NOMO-1 (cell line): ENCODE data around the gene ABL1.

Experiments used
- DNase-seq, 2 experiments: peaks; one replicate each; lab custom pipeline; 2025; ENCODE audit not compliant: unreplicated experiment in 2 of 2; lab: John Stamatoyannopoulos, UW

ABL1 gene

DNA sequence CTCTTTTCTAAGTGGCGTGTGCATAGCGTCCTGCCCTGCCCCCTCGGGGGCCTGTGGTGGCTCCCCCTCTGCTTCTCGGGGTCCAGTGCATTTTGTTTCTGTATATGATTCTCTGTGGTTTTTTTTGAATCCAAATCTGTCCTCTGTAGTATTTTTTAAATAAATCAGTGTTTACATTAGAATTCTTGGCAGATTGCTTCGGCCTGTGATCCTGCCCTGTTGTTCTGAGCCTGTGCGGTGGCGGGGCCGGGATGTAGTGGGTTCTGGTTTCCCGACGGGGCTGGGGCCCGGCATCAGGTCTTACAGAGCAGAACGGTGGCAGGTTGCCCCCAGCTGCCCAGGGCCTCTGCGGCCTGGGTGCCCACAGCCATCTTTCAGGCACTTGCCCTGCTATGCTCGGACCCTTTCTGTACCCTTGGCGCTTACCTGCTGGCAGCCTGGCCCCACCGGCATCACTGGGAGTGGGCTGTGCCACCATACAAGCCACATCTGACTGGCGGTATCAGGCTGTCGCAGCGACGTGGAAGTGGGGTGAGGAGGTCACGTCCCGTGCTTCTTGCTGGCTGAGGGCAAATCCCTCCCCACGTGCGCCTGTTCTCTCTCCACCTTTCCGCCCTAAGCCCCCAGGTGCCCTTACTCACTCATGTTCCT is 52.6 kb downstream of the ABL1 start:
- DNase-seq = no peak

DNA sequence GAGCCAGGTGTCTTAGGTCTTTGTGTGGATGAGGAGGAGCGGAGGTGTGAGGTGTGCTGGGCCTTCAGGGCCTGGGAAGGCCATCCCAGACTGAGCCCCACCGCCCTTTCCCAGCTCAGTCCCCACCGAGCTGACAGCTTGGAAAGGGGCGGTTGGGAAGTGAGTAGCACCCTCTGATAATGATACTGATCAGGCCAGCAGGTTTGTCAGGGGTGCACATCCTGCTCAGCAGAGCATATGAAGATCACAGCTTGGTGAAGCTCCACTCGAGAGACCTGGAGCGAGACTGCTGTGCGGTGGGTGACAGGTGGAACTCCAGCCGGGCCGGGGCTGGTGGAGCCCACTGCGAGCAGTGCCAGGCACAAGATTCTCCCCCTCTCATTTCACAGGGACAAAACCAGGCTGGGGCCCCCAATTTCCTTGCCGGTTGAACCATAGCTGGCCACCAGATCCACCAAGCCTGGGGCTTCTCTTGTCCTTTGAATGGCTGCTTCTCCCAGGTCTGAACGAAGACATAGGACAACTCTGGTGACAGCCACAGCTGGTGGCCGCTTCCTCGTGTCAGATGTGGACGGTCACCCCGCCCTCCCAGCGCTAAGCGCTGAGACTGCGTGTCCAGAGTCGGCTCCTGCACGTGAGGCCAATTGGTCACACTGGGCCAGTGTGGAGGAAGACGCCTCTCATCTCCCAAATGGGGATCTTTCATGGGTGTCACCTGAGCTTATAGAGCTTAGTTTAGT is 53.3 kb downstream of the ABL1 start:
- DNase-seq = no peak

DNA sequence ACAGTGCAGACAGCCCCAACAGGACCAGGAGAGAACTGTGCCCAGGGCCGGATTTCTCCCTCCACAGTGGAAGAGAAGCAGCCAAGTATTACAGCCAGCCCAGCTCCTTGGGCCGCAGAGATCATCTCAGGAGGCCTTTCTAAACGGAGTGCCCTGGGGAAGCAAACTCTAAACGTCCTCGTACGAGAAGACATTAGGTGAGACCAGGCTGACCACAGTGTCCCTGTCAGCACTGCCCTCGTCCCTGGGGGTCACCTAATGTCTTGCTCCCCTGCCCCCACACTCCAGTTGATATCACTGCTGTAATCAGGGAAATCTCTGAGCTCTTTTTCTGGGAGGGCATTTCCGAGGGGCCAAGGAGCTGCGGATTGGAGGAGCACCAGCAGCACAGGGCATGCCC is 55.1 kb downstream of the ABL1 start:
- DNase-seq = no peak

DNA sequence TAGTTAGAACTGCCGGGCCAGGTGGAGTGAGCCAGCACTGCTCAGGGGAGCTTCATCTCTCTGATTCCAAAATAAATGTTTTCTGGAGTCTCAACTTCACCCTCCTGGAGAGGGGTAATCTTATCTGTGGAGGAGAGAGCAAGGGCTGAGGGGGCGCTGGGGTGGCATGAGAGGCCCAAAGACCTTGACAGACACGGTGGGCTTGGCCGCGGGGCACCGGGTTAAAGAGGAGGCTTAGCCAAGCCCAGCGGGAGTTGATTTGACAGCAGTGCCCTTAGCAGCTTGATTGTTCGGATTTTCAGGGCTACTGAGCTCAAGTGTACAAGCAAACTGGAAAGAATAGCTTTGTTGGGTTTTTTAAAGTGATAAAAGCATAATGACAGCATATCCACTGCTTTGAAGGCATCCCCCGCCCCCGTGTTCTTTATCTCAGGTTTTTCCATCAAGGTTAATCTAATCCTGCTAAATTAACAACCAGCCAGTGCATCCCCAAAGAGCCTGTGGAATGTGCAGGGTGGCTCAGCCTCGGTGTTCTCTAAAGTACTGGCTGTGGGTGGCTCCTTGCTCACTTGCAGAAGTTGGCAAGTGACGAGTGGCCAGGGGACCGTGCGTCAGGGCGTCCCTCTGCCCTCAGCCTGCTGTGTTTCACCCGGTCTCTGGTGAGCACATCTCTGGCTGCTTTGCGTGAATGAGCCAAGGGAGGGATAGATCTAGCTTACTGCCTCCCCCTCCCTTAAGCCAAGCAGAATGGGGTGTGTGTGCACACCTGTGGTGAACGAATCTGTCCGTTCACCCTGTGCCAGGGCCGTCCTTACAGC is 56.0 kb downstream of the ABL1 start:
- DNase-seq = no peak

DNA sequence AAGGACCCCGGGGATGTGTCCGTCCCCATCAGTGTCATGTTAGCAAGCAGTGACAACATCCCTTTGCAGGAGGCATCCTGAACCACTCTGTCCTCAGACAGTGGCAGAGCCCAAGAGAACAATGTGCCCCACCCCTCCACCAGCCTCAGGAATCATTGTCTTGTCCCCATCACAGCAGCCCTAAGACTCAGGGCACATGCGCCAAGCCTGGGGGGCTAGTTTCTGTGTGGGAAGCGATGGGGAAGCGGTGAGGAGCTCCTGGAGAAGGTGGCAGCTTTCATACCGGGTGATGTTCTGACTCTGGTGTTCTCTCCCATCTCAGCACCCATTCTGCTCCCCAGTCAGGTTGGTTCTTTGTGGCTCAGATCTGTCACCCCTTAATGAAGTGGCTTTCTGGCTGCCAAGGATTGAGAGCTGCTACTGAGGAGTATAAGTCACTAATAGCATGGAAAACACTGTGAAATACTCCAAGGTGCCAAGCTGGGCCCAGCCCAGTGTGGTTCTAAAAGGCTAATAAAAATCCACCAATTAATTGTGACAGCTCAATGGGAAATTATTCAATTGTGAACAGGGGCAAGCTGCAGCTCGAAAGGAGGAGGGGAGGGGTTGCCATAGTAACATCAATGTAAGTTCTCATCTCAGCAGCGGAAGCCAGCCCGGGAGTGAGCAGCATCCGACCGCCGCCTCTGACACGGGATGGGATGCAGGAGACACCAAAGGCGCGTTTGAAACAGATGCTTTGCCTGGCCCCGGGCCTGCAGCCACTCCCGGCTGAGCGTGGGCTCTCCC is 56.8 kb downstream of the ABL1 start:
- DNase-seq = no peak

DNA sequence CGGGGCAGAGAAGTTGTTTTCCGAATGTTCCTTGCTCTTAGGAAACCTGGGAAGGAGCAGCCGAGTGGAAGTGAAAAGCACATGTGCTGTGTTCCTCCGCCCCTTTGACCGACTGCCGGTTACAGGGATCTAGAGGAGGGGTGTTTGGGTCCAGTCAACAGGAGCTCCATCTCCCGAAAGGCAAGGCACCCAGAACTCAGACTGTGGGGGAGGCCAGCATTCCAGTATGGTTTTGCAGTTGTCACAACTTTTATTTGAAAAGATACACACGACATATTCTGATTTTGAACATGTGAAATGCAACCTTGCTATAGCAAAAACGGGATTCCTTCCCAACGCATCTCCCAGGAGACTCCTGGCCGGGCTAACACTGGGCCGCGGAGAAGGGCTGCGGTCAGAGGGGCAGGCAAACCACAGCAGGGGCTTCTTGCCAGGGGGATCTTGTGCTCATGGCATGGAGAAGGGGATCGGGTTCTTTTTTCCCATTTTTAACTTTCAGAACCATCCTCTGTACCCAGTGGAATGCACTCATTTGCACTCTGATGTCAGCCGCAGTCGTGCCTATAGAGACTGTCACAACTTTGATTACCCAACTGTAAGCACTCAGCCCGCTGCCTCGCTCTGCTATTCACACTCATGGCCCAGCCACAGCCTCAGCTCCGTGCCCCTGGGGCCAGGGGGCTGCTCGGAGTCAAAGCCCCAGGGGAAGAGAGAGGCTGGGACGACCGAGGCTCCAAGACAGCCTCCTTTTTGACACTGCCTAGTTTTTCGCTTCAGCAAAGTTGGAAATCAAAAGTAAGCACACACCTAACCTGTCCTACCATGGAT is 57.6 kb downstream of the ABL1 start:
- DNase-seq = no peak

DNA sequence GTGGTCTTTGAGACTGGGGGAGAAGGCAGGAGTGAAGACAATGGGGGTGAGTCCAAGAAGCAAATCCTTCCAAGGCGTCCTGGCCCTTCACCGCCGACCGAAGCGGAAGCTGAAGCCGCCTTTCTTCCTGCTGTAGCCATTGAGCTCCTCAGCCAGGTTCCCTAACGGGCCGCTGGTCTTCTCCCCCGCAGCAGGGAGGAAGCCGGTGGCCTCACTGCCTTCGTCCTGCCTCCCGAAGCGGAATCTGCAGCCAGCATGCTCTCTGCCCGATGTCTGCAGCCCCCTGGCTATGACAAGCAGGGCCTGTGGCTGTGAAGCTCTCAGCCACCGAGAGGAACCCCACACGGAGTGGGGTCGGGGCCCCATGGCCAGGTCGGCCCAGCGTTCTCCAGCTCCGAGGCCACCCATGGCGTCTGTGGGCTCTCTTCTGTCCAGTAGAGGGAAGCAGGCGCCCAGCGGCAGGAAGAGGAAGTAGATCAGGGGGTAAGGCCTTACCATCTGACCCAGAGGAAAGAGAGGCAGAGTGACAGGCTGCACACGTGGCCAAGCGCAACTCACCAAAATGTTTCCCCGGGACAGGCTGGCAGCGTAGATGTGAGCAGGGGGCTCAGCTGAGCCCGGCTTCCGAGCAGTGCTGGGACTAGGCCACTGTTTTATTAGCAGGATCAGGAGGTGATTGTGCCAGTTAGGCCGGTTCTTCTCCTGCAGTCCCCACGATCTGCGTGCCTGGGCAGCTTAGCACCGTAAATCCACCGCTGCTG is 58.5 kb downstream of the ABL1 start:
- DNase-seq = peak; percentile 86 to 90

DNA sequence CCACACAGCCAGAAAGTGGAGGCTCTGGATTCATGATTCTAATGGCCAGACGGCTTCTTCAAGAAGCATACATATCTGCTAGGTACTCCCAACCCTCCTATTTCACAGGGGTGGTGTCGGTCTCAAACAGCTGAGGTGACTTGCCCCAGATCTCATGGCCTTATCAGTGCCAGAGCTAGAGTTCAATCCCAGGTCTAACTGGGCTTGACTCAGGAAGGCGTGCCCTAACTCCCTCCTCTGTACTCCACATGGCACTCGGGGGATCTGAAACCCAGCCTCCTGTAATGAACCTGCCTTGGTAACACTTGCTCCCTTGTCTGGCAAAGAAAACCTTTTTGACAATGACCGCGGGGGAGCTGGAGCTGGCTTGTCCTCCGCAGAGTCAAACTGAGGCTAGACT is 59.5 kb downstream of the ABL1 start:
- no peak for DNase-seq

DNA sequence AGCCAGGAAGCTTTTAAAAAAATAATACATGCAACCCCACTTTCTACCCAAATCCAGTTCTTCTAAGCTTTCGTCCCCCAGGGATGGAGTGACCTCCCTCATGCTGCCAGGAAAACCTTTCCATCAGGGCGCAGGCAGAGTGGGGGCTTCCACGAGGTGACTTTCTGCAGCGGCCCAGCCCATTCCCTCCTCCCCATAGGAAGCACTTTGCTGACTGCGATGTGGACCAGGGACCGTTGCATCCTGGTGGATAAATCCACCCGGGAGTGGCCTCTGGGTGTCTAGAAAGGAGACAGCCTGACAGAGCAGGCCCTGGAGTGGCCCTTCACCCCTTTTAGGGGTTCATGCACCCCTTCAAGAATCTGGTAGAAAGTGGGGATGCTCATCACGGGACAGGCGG is 60.0 kb downstream of the ABL1 start:
- DNase-seq = no peak

DNA sequence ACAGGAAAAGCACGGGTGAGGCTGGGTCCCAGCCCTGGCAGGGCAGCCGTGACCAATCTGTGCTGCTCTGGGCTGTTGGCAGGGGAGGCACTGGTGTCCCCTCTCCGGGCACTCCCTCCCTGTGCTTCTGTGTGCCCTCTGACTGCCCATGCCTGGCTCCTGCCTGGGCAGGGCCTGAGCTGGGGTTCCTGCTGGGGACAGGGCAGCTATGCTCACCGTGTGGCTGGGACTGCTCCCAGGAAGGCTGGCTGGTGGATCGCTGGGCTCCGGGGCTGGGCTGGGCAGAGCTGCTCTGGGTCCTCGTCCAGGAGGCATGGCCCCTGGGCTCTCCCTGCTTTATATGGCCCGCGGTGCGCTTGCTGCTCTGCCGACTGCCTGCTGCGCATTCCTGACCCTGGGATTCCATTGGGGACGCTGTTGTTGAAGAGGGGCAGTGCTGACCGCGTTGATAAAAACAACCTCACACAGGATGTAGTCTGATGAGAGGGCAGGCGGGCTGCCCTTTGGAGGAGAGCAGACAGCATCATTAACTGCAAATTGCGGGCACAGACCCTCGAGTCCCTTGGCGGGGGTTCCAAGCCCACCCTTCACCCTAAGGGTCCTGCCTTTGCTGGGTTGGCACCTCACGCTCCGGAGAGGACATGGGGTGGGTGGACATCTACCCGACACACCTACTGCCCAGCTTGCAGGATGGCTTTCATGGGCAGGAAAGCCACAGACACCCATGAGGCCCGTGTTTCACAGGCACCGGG is 60.6 kb downstream of the ABL1 start:
- no peak for DNase-seq

DNA sequence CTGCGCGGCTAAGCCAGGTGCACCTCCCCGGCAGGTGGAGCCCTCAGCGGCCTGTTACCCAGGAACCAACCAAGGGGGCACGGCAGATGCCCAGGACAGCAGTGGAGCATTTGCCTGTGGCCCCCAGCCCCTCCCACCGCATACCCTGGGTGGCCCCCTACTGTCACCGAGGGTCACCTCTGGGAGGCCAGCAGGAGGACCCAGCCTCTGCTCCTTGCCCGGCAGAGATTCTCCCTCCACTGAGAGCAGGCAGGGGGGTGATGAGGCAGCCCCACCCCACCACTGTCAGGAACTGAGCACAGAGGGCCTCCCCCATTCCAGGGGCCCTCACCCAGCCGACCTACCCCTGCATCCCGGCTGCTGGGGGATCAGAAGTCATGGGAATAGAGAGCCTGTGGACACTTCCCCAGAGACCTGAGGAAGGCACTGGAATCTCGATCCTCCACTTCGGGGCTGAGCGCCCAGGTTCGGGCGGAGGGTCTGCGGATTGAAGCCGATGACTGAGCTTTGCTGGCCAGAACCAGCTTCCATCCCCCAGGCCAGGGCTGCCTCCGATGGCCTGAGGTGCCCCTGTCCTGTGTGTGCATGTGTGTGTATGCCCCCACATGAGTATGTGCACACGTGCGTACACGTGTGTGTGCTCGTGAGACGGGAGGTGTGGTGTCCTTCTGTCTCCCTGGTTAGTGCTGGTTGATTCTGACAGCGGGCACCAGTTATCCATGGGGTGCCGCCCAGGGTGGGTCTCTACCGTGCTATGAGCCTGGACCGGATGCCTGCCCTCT is 61.4 kb downstream of the ABL1 start, which contains the start of gene QRFP:
Gene QRFP, minus strand, starts transcription at position 580 of the 782 bp plus-strand sequence. CDS start 2,974 bp downstream, outside the sequence.
- no peak for DNase-seq

DNA sequence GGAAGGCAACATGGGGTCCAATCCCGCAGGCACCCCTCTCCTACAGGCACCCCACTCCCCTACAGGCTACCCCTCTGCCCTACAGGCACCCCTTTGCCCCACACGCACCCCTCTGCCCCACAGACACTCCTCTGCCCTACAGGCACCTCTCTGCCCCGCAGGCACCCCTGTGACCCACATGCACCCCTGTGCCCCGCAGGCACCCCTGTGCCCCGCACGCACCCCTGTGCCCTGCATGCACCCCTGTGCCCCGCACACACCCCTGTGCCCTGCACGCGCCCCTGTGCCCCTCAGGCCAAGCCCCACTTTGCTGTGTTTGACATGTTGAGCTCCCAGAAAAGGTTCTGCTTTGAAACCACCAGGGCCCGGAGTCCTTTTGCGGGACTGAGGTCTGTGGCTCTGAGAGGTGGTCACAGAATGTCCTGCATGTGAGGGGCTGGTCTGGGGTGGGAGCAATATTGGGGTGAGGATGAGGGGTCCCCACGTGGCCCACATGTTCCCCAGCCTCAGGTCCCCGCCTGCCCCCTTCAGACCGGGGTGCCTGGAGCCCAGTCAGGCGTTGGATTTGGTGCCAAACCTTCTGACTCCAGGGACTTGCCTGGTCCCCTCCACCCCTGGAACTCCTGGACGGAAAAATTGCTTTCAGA is 62.2 kb downstream of the ABL1 start:
- no peak for DNase-seq

DNA sequence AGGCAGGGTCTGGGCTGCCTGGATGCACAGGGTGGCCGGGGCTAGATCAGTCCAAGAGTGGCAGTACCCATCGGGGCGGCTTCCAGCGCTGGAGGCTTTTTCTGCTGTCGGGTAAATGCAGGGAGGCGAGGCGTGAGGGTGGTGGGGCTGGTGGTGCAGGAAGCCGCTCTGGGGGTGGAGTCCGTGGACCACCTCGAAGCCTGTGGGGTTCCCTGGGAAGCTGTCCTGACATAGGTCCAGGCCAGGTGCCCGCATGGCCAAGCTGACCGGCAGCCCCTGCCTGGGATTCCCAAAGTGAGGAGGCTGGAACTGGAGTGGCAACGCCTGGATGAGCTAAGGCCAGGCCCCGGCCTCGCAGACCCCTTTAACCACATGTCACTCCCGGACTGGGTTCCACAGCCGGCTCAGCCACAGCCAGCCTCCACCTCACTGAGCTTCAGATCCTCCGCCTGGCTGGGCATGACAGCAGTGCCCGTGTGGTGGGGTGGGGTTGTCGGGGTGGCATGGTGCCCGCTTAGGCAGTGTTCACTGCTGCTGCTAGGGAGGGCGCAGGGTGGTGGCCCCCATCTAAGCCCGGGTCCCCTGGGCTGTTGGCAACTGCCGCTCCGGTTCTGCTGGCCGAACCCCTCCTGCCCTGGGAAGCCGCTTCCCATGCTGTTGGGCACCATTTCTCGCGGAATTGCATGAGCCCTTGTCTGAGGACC is 62.9 kb downstream of the ABL1 start:
- no peak for DNase-seq

DNA sequence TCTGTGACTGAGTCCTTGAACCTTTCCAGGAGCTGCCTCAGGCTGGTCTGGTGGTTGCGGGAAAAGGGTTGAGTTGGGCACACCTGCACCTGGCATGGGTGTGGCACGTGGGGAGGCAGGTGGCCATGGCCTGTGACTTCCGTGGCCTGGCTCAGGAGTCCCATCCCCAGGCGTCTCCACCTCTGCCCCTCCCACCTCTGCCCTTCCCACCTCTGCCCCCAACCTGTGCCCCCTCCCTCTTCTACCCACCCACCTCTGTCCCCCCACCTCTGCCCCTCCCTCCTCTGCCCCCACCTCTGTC is 63.4 kb downstream of the ABL1 start:
- no peak for DNase-seq

DNA sequence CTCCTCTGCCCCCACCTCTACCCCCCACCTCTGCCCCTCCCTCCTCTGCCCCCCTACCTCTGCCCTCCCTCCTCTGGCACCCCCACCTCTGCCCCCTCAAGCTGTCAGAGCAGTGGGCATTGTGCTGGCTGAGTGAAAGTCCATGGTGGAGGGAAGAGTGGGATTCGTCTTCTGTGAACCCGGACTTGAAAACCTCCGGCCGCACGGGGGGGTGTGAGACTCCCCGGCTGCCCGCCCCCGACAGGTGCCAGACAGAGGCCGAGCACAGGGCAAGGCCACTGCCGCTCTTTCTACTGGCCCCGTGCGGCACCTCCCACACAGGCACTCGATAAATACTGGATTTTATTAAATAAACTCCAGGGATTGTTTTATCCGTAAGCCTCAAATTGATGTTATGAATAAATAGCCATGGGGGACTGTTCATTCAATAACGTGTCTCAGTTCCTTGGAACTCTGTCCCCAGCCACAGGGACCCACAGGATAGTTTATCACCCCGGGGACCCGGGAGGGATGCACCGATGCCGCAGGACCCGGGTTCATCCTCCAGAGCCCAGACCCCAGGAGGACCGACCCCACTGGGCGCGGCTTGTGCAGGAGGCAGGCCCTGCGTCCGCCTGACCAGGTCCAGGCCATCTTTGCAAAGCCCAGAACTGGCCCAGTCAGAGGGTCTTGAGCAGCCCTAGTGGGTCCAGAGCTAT is 64.1 kb downstream of the ABL1 start:
- DNase-seq = no peak
